GM20431 (cell line): ENCODE data around the gene HTRA1.

Experiments
- in situ Hi-C: fragments of 300-500 bp; cut with MseI, MboI; formaldehyde crosslinking; loops from one replicate; pipeline ENCODE4 v1.15.0; 2020; ENCODE audit warnings: low sequenced_read_pairs; ENCODE audit not compliant: unreplicated experiment

The HTRA1 gene

DNA sequence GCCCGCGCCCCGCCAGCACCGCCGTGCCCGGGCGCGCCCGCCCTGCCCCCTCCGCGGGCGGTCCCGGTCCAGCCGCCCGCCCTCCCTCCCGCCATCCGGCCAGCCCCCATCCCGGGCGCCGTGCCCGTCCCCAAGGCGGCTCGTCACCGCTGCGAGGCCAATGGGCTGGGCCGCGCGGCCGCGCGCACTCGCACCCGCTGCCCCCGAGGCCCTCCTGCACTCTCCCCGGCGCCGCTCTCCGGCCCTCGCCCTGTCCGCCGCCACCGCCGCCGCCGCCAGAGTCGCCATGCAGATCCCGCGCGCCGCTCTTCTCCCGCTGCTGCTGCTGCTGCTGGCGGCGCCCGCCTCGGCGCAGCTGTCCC is at the start of gene HTRA1:
TSS of gene HTRA1 (plus strand) at position 187 of the 362 bp plus-strand sequence. CDS start at position 287, 100 bp downstream.
- in situ Hi-C loops, result no loop called here

DNA sequence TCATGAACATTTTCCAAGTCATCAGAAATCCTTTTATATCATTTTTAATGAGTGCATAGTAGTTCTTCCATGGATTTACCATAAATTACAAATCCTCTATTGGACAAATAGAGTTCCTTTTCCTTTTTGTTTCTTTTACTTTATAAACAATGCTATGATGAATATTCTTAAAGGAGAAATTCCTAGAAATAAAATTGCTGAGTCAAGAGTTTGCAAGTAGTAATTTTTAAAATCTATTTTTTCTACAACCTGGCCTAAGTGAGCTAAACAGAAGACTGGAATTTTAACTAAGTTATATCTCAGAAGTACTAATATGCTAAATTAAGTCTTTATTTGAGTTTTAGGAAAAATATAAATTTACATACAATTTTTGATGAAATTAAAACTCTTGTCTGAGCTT is 48.0 kb upstream of the HTRA1 start:
- in situ Hi-C loops, result no loop called here

DNA sequence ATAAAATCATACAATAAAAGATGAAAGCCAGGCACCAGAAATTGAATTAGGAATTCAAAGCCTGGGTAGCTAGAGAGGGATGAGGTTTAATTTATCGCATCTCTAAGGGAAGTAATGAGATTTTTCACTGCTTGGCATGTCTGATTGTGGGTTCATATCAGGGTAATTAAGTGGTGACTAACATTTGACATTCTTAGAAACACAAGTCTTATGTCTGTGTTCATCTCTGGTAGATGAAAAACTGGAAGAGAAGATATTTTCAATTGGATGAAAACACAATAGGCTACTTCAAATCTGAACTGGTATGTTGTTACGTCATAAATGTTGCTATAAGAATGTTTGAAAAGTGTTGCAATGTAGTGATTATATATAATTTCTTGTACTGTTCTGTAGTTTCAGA is 43.7 kb upstream of the HTRA1 start:
- in situ Hi-C loops, result no loop called here

DNA sequence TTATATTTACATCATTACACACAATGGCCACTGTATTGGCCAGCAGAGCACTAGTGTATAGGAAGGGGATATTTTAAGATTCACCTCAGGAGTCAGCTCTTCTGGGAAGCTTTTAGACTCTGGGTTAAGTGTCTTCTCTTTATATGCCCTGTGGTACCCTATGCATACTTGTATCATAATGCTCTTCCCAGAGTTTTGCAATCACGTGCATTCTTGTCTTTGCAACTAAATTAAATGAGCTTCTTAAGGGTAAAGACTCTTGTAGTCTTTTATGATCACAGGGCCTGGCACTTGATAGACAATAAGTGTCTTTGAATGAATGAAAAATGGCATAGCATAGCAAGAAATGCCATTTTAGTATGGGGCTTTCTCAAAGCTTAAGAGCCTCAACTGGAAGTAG is 42.3 kb upstream of the HTRA1 start:
- in situ Hi-C loops, result no loop called here

DNA sequence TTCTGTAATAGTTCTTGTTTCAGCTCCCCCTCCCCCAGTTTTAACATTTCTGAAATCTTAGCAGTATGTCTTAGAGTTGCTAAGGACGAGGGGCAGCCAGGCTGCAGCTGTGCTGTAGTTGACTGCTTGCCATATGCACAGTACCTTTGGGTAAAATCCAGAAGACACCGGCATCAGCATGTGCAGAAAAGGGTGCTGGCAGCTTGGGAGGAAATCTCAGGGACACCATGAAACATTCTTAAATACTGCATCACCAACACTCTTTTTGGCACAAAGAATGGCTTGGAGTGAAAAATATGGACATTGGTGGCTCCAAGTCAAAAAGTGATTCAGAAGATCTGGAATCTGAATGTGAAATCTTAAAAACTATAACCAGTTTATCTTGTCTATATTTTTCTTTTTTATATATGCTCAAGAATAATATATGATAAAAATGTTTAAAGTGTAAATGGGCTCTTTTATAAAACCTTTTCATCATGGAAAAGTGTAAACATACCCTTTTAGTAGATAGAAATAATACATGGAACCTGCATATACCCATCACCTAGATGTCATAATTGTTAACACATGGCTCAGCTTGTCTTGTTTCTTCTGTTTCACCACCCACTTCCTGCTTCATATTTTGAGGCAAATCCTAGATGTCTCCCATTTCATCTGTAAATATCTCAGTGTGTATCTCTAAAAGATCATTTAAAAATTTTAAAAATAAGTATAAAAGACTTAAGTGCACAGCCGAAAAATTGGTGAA is 41.3 kb upstream of the HTRA1 start:
- in situ Hi-C loops, result no loop called here

DNA sequence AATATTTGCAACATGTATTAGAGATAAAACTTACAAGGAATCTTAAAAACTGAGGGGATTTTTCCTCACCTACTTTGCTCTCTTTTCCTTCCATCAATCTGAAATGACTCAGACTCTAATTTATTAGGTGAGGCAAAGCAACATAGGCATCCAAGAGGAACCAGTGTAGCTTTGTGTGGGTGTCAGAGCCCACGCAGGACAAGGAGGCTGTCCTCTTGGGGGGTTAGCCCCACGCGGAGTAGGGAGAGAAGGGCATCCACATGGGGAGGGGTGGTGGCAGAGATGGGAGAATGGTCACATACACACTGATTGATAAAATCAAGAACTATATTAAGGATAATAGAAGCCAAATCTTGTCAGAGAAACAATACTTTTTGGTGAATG is 40.7 kb upstream of the HTRA1 start:
- in situ Hi-C loops, result no loop called here

DNA sequence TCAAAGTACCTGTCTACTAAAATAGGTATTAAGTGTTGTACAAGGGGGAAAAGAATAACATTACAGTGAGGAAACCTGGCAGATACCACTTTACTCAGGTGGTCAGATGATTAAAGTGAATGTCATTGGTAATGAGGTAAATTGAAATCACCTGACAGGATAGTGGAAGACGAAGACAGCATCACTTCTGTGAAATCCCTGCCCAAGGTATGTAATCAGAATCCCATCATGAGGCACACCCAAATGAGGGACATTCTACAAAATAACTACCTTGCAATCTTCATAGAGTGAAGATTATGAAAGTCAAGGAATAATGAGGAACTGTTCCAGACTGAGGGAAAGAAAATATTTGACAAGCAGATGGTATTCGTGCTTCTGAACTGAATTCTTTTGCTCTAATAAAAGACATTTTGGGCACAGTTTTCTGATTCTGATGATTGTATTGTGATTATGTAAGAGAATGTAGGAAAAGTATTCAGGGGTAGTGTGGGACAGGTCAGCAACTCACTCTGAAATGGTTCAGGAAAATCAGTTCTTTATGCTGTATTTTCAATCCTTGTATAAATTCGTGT is 40.2 kb upstream of the HTRA1 start:
- in situ Hi-C loops, result no loop called here

DNA sequence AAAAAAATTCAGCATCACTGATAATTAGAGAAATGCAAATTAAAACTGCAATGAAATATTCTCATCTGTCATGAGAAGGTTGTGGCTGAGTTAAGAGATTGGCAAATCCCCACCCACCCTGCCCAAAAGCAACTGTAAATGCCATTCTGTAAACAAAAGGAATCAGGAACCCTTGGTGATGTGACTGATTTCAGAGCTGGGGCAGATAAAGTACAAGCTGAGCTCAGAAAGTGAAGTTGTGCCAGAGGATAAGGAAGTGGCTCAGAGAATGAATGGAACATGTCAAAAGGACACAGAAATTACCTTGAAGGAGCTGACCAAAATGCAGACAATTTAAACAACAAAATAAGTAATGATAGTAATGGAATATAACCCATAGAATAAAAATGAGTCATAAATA is 39.6 kb upstream of the HTRA1 start:
- in situ Hi-C loops, result no loop called here

DNA sequence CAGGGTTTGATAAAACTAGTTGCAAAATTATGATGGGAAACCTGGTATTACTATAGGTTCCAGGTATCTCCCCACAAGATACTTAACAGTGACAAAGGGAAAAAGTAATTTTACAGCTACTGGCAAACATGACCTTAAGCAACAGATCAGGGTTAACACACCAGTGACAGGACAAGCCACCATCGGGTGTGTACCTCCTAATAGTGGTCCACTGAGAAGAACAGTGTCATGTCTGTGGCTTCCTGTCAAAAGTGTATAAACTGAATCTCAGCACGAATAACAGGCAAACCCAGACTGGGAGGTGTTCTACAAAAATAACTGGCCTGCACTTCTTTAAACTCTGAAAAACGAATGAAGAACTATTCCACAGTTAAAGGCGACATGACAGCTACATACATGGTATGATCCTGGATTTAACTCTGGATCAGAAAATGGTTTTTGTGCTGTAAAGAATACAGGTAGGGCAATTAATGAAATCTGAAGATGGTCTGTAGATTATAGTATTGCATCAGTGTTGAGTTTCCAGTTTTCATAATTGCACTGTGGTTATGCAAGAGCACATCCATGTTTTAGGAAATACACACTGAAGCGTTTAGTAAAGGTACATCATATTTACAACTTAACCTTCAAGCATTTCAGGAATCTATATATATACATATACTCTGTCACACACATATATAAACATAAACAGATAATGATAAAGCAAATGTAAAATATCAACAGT is 38.9 kb upstream of the HTRA1 start:
- in situ Hi-C loops, result no loop called here

DNA sequence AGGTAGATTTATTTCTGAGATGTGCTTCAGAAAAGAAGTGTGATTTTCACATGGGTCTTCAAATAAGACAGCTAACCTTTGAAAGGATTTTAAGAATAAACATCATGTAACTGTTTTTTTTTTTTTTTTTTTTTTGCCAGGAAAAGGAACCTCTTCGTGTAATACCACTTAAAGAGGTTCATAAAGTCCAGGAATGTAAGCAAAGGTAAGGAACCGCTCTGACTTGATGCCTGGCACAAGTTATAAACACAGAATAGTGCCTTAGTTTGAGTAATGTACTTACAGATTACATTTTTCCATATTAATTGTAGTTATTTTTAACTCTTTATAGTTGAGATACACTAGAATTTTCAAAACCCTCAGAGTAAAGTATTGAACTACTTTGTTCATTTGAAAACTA is 37.3 kb upstream of the HTRA1 start:
- in situ Hi-C loops, result no loop called here

DNA sequence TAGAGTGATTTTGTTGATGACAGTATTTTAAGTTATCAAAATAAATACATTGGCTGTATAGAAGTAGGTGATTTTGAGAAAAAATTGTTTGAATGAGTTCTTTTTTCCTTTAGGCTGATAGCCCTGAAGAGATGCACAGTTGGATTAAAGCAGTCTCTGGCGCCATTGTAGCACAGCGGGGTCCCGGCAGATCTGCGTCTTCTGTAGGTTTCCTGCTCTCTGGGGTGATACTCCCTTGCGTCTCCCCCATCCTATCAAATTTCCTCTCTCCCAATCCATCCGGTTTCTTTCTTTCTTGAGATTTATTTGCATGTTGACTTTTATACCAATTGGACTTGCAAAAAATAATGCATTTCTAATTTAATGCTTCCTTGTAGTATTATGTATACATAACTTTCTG is 34.5 kb upstream of the HTRA1 start:
- in situ Hi-C loops, result loop anchor here (25.0 kb wide), 1 partner anchor 90 kb away; no protein-coding TSS in a partner anchor

DNA sequence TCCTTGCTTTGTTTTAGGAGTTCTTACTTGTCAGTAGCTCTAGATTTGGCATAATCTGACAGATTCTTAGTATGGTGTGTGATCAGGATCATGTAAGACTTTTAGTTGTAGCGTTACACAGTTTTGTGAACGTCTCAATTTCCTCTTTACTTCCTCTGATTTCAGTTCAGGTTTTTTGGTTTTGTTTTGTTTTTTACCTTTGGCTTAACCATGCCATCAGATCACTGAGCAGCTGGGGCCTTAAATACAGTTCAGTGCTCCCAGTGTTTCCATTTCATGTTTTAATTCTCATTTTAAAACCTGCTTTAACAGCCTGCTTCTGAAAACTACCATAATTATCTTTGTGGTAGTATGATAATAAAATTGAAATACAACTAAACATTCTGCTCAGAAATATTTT is 34.1 kb upstream of the HTRA1 start:
- in situ Hi-C loops, result loop anchor here (25.0 kb wide), 1 partner anchor 90 kb away; no protein-coding TSS in a partner anchor

DNA sequence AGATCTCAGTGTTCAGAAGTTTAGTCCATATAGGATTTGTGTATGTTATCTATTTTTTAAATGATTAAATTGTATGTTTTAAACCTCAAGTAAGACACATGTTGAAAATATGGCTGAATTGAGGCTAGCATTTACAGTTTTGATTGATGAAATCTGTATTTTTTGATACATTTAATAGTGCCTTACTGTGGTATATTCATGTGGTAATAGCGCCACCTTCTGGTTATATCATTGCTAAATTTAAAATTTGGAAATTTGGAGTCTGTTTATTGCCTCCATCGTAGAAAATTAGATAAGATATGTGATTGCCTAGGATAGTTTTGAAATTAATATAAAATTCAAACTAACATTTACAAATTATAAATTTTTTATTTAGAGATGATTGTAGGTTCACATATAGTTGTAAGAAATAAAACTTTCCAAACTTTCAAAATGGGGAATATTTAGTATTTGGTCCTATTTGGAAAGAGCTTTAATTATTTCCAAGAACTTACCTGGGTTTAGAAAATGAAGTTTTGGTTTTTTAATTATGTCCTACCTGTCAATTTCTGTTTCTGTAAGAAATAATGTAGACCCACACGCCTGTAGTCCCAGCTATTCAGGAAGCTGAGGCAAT is 26.0 kb upstream of the HTRA1 start:
- in situ Hi-C loops, result loop anchor here (25.0 kb wide), 1 partner anchor 98 kb away; no protein-coding TSS in a partner anchor

DNA sequence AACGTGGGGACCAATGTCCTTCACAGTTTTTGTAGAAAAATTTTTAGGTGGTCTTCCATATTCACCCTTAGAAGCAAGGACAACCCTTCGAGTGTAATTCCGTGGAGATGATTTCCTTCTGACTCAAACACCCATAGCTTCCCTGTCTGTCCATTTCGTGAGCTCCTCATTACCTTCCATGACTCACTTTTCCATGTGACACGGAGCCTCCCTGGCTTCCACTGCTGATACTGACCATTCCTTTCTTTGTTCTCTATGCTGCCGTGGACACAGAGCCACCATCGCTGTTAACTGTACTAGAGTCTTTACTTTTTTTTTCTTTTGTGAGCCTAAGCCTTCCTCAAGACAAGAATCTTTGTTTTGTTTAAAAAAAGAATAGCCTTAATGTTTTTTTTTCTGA is 19.4 kb upstream of the HTRA1 start:
- in situ Hi-C loops, result loop anchor here (25.0 kb wide), 1 partner anchor 105 kb away; no protein-coding TSS in a partner anchor

DNA sequence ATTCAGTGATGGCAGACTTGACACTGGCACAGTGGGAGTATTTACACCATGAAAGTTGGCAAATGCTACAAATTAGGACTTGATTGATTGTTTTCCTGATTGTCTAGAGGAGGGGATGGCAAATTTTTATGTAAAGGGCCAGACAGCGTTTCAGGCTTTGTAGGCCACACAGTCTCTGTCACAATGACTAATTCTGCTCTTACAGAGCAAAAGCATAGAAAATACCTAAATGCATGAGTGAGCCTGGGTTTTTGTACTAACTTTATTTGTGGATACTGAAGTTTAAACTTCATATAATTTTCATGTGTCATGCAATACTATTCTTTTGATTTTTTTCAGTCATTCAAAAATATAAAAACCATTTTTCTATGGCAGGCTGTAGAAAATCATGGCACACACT is 15.9 kb upstream of the HTRA1 start:
- in situ Hi-C loops, result loop anchor here (25.0 kb wide), 1 partner anchor 108 kb away; no protein-coding TSS in a partner anchor

DNA sequence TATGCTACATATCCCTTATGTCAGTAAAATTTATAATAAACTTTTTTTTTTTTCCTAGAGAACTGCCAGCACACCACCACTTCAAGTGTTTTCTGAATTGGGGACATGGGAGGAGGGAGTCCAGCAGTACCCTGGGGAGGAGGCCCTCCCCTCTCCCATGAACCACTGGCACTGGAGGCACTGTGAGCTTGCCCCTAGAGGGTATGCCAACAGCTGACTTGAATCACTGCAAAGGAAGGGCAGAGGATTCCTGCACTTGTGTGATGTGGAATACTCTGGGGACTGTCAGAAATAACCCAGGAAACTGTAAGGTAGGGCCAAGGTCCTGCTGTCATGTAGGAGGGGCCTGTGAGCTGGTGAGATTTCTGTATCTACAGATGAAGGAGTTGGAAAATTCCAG is 15.4 kb upstream of the HTRA1 start:
- in situ Hi-C loops, result loop anchor here (25.0 kb wide), 1 partner anchor 109 kb away; no protein-coding TSS in a partner anchor

DNA sequence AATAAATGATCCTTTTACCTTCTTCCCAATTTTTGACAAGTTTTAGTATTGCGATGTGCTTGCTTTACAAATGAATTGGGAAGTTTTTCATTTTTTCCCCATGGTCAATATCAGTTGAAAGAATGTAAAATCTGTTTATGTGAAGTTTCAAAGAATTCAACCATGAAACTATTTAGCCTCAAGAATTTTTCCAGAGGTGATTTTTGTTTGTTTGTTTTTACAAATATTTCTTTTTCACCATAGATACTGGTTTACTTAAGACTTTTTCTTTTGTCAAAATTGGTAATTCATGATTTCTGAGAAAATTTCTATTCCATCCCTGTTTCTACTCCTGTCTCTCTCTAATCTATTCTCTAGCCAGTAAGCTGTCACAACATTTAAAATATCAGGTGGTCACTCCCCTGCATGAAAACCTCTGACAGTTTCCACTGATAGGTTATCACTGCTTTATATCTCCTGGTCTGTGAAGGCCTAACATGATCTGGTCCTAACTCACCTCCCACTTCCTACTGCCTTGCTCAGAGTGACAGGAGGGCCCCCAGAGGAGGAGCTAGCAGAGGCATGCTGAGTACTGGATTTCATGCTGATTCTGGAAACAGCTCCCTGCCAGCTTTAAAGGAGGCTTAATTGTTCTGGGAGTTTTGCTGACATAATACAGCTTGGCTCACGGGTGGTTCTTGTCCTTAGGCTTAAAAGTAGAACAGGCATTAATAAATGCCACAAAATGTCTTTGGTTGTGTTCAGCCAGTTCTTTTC is 14.5 kb upstream of the HTRA1 start:
- in situ Hi-C loops, result loop anchor here (25.0 kb wide), 1 partner anchor 110 kb away; no protein-coding TSS in a partner anchor

DNA sequence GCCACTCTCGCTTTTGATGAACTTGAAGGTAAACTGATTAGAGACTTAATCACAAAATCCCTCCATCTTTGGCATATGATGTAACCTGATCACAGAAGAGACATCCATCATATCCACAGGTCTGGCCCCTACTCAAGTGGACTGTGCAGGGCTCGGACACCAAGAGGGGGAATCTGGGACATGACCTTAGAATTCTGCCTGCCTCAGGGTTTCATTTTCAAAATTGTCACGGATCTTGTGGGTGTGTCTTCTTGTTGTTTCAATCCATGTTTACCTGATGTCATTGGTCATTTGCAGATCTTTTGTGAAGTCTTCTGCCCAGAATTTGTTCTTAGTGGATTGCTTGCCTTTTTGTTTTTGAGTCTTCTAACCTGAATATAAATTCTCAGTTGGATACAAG is 12.8 kb upstream of the HTRA1 start:
- in situ Hi-C loops, result loop anchor here (25.0 kb wide), 1 partner anchor 111 kb away; no protein-coding TSS in a partner anchor

DNA sequence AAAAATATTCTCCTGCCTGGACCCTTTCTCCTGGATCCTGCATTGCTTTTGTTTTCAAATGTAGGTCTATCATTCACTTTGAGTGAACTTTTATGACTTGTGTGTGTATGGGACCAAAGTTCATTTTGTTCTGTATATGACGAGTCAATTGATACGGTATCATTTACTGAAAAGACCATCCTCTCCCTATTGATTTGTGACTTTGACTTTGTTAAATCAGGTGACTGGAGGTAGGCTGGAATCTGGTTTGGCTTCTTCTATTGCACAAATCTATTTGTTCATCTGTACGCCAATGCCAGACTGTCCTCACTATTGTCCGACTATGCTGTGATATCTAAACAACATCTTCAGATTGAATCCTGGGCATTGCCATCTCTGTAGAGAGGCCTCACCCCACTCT is 12.2 kb upstream of the HTRA1 start:
- in situ Hi-C loops, result loop anchor here (25.0 kb wide), 1 partner anchor 112 kb away; no protein-coding TSS in a partner anchor
